OCI-LY1 (cell line): Measurements from ENCODE around the gene NSD1.

Source experiments
- CTCF ChIP-seq: fragments of 200-600 bp; sonication (generic), shearing (Covaris generic); IDR thresholded peaks from 2 replicates; pipeline ENCODE4 v1.5.1; 2017; ENCODE audit warnings: mild to moderate bottlenecking, antibody characterized with exemption, low read length, moderate library complexity, mixed read lengths
- EZH2 ChIP-seq: fragments of 200-600 bp; sonication (generic), shearing (Covaris generic); IDR thresholded peaks from 2 replicates; pipeline ENCODE4 v1.8.0; 2017; ENCODE audit warnings: borderline replicate concordance, mixed run types, mild to moderate bottlenecking, antibody characterized with exemption, low read length, moderate library complexity, mixed read lengths

GRCh38 chr5:177336112-177336511 is 202.5 kb downstream of the NSD1 start:
- peak; percentile 61 for TF ChIP-seq CTCF
- TF ChIP-seq EZH2, result no peak
